WTC11 (cell line): ENCODE data around the gene NWD2. TPM values are rescaled to one million over a fixed set of nuclear protein-coding genes. Genes with fewer than 3 reads are reported as not detected.

Experiments used
- ATAC-seq: fragments of 200-7000 bp; cut with Tn5 transposase; 2 replicates; pipeline ENCODE4 v1.10.0; 2021; ENCODE audit warnings: mild to moderate bottlenecking, moderate library complexity
- CTCF ChIA-PET: fragments of 300-600 bp; sonication (Branson Sonifier 250); formaldehyde crosslinking; loops from one replicate; lab custom pipeline; 2021; ENCODE audit warnings: antibody characterized with exemption; lab: Charles Lee
- POLR2A ChIA-PET: fragments of 350-600 bp; sonication (Branson Sonifier 250); formaldehyde crosslinking; loops from one replicate; lab custom pipeline; 2021; ENCODE audit warnings: antibody characterized with exemption; lab: Charles Lee
- DNase-seq: peaks from one replicate; pipeline ENCODE4 v3.0.0; 2021; ENCODE audit warnings: low spot score
- H3K27ac Mint-ChIP-seq: 2 replicates; pipeline ENCODE4 v1.8.0; 2021; ENCODE audit warnings: mixed read lengths
- H3K27me3 Mint-ChIP-seq: 2 replicates; pipeline ENCODE4 v1.8.0; 2021; ENCODE audit warnings: low read depth, mild to moderate bottlenecking, moderate library complexity, mixed read lengths
- H3K36me3 Mint-ChIP-seq: 2 replicates; pipeline ENCODE4 v1.8.0; 2021; ENCODE audit warnings: mixed read lengths
- H3K4me1 Mint-ChIP-seq: 2 replicates; pipeline ENCODE4 v1.8.0; 2022; ENCODE audit warnings: mixed read lengths
- H3K4me3 Mint-ChIP-seq: 2 replicates; pipeline ENCODE4 v1.8.0; 2021; ENCODE audit warnings: mild to moderate bottlenecking, moderate library complexity, mixed read lengths
- H3K9me3 Mint-ChIP-seq: 2 replicates; pipeline ENCODE4 v1.8.0; 2021; ENCODE audit warnings: mixed read lengths
- ETV6 ChIP-seq: sonication (generic); formaldehyde crosslinking; IDR thresholded peaks from 2 replicates; pipeline ENCODE4 v1.8.1; 2022; ENCODE audit warnings: mild to moderate bottlenecking, missing genetic modification reagents
- FOXK1 ChIP-seq: sonication (generic); formaldehyde crosslinking; IDR thresholded peaks from 2 replicates; pipeline ENCODE4 v1.8.0; 2022; ENCODE audit warnings: mild to moderate bottlenecking, moderate library complexity, missing genetic modification reagents
- GTF2I ChIP-seq: fragments of 250-450 bp; sonication (Bioruptor Pico); conservative IDR thresholded peaks from 2 replicates; pipeline ENCODE4 v1.4.0; 2021; ENCODE audit warnings: mild to moderate bottlenecking
- HMGA2 ChIP-seq: fragments of 250-450 bp; sonication (Bioruptor Pico); IDR thresholded peaks from 2 replicates; pipeline ENCODE4 v1.4.0; 2021; ENCODE audit warnings: mild to moderate bottlenecking, moderate library complexity
- JAZF1 ChIP-seq: fragments of 250-450 bp; sonication (Bioruptor Pico); IDR thresholded peaks from 2 replicates; pipeline ENCODE4 v1.9.0; 2021; ENCODE audit warnings: moderate library complexity, mild to moderate bottlenecking, inconsistent platforms
- MYBL2 ChIP-seq: sonication (generic); formaldehyde crosslinking; IDR thresholded peaks from 2 replicates; pipeline ENCODE4 v1.8.1; 2023; ENCODE audit warnings: mild to moderate bottlenecking, moderate library complexity, missing genetic modification reagents
- NFYB ChIP-seq: sonication (generic); formaldehyde crosslinking; conservative IDR thresholded peaks from 2 replicates; pipeline ENCODE4 v1.8.0; 2022; ENCODE audit warnings: low read depth, missing genetic modification reagents
- OVOL2 ChIP-seq: fragments of 250-450 bp; sonication (Bioruptor Pico); IDR thresholded peaks from 2 replicates; pipeline ENCODE4 v1.9.0; 2021; ENCODE audit warnings: mild to moderate bottlenecking, borderline replicate concordance
- SP1 ChIP-seq: sonication (generic); formaldehyde crosslinking; conservative IDR thresholded peaks from 2 replicates; pipeline ENCODE4 v1.8.1; 2022; ENCODE audit warnings: missing genetic modification reagents
- TEAD4 ChIP-seq: sonication (generic); formaldehyde crosslinking; IDR thresholded peaks from 2 replicates; pipeline ENCODE4 v1.8.0; 2022; ENCODE audit warnings: mild to moderate bottlenecking, missing genetic modification reagents
- total RNA-seq: library from RNA; stranded (reverse); gene quantifications from 3 replicates; pipeline ENCODE4 v1.2.3, GENCODE V29; 2021
- TF ChIP-seq, protein P1 (sequence below): fragments of 250-450 bp; sonication (Bioruptor Pico); IDR thresholded peaks from 2 replicates; pipeline ENCODE4 v1.9.0; 2021; ENCODE audit warnings: mild to moderate bottlenecking
- TF ChIP-seq, protein P2 (sequence below): sonication (generic); formaldehyde crosslinking; IDR thresholded peaks from 2 replicates; pipeline ENCODE4 v1.8.0; 2022; ENCODE audit warnings: mild to moderate bottlenecking, missing genetic modification reagents
- TF ChIP-seq, protein P3 (sequence below): fragments of 250-450 bp; sonication (Bioruptor Pico); IDR thresholded peaks from 2 replicates; pipeline ENCODE4 v1.9.0; 2021; ENCODE audit warnings: mild to moderate bottlenecking
- TF ChIP-seq, protein P4 (sequence below): sonication (generic); formaldehyde crosslinking; IDR thresholded peaks from 2 replicates; pipeline ENCODE4 v1.8.0; 2022; ENCODE audit warnings: mild to moderate bottlenecking, missing genetic modification reagents
- TF ChIP-seq, protein P5 (sequence below): fragments of 250-450 bp; sonication (Bioruptor Pico); IDR thresholded peaks from 2 replicates; pipeline ENCODE4 v2.1.2; 2022; ENCODE audit warnings: mild to moderate bottlenecking, moderate library complexity
- TF ChIP-seq, protein P6 (sequence below): sonication (generic); formaldehyde crosslinking; IDR thresholded peaks from 2 replicates; pipeline ENCODE4 v1.8.1; 2023; ENCODE audit warnings: mild to moderate bottlenecking, missing genetic modification reagents, moderate library complexity
- TF ChIP-seq, protein P7 (sequence below): sonication (generic); formaldehyde crosslinking; IDR thresholded peaks from 2 replicates; pipeline ENCODE4 v1.8.1; 2022; ENCODE audit warnings: mild to moderate bottlenecking, missing genetic modification reagents, moderate library complexity, borderline replicate concordance
- TF ChIP-seq, protein P8 (sequence below): sonication (generic); formaldehyde crosslinking; IDR thresholded peaks from 2 replicates; pipeline ENCODE4 v1.8.1; 2023; ENCODE audit warnings: mild to moderate bottlenecking, missing genetic modification reagents
- TF ChIP-seq, protein P9 (sequence below): fragments of 200-600 bp; IDR thresholded peaks from 2 replicates; pipeline ENCODE4 v1.8.0; 2022; ENCODE audit warnings: antibody characterized with exemption

Gene NWD2
- total RNA-seq, 1 experiment from 2014 or later, result 0.07 TPM

DNA sequence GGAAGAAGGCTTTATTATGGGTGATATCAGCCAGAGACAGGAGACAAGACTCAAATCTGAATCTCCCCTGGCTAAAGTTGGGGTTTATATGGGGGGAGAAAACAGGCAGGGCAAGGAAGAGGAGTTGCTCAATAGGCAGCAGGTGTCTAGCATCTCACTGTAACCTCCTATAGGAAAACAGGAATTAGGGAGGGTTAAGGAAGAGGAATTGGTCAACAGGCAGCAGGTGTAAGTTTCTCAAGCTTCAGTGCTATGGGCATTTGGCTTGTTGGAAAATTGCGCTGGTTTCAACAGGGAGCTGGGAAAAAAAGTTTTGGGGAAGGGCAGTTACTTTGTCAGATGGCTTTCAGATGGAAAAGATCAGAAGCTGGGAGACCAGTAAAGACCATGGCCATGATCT is 206.4 kb downstream of the NWD2 start:
- DNase-seq (no peak), ATAC-seq (no peak)
- no peak overlapping the region for H3K4me3 Mint-ChIP-seq
- POLR2A ChIA-PET, result no interaction called here
- TF ChIP-seq HMGA2 (CRISPR knock-in tag) (no peak), JAZF1 (CRISPR knock-in tag) (no peak), TEAD4 (no peak), FOXK1 (CRISPR knock-in tag) (no peak), NFYB (CRISPR knock-in tag) (no peak), SP1 (no peak), MYBL2 (CRISPR knock-in tag) (no peak), ETV6 (CRISPR knock-in tag) (no peak), GTF2I (no peak), OVOL2 (CRISPR knock-in tag) (no peak)
- TF ChIP-seq, protein P1, sequence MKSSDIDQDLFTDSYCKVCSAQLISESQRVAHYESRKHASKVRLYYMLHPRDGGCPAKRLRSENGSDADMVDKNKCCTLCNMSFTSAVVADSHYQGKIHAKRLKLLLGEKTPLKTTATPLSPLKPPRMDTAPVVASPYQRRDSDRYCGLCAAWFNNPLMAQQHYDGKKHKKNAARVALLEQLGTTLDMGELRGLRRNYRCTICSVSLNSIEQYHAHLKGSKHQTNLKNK (CRISPR knock-in tag), result no peak
- TF ChIP-seq, protein P2, sequence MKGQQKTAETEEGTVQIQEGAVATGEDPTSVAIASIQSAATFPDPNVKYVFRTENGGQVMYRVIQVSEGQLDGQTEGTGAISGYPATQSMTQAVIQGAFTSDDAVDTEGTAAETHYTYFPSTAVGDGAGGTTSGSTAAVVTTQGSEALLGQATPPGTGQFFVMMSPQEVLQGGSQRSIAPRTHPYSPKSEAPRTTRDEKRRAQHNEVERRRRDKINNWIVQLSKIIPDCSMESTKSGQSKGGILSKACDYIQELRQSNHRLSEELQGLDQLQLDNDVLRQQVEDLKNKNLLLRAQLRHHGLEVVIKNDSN (CRISPR knock-in tag), result no peak
- TF ChIP-seq, protein P3, sequence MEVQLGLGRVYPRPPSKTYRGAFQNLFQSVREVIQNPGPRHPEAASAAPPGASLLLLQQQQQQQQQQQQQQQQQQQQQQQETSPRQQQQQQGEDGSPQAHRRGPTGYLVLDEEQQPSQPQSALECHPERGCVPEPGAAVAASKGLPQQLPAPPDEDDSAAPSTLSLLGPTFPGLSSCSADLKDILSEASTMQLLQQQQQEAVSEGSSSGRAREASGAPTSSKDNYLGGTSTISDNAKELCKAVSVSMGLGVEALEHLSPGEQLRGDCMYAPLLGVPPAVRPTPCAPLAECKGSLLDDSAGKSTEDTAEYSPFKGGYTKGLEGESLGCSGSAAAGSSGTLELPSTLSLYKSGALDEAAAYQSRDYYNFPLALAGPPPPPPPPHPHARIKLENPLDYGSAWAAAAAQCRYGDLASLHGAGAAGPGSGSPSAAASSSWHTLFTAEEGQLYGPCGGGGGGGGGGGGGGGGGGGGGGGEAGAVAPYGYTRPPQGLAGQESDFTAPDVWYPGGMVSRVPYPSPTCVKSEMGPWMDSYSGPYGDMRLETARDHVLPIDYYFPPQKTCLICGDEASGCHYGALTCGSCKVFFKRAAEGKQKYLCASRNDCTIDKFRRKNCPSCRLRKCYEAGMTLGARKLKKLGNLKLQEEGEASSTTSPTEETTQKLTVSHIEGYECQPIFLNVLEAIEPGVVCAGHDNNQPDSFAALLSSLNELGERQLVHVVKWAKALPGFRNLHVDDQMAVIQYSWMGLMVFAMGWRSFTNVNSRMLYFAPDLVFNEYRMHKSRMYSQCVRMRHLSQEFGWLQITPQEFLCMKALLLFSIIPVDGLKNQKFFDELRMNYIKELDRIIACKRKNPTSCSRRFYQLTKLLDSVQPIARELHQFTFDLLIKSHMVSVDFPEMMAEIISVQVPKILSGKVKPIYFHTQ (CRISPR knock-in tag), result no peak
- TF ChIP-seq, protein P4, sequence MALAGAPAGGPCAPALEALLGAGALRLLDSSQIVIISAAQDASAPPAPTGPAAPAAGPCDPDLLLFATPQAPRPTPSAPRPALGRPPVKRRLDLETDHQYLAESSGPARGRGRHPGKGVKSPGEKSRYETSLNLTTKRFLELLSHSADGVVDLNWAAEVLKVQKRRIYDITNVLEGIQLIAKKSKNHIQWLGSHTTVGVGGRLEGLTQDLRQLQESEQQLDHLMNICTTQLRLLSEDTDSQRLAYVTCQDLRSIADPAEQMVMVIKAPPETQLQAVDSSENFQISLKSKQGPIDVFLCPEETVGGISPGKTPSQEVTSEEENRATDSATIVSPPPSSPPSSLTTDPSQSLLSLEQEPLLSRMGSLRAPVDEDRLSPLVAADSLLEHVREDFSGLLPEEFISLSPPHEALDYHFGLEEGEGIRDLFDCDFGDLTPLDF (CRISPR knock-in tag), result no peak
- TF ChIP-seq, protein P5, sequence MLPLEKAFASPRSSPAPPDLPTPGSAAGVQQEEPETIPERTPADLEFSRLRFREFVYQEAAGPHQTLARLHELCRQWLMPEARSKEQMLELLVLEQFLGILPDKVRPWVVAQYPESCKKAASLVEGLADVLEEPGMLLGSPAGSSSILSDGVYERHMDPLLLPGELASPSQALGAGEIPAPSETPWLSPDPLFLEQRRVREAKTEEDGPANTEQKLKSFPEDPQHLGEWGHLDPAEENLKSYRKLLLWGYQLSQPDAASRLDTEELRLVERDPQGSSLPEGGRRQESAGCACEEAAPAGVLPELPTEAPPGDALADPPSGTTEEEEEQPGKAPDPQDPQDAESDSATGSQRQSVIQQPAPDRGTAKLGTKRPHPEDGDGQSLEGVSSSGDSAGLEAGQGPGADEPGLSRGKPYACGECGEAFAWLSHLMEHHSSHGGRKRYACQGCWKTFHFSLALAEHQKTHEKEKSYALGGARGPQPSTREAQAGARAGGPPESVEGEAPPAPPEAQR, result no peak
- TF ChIP-seq, protein P6, sequence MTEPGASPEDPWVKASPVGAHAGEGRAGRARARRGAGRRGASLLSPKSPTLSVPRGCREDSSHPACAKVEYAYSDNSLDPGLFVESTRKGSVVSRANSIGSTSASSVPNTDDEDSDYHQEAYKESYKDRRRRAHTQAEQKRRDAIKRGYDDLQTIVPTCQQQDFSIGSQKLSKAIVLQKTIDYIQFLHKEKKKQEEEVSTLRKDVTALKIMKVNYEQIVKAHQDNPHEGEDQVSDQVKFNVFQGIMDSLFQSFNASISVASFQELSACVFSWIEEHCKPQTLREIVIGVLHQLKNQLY (CRISPR knock-in tag), result no peak
- TF ChIP-seq, protein P7, sequence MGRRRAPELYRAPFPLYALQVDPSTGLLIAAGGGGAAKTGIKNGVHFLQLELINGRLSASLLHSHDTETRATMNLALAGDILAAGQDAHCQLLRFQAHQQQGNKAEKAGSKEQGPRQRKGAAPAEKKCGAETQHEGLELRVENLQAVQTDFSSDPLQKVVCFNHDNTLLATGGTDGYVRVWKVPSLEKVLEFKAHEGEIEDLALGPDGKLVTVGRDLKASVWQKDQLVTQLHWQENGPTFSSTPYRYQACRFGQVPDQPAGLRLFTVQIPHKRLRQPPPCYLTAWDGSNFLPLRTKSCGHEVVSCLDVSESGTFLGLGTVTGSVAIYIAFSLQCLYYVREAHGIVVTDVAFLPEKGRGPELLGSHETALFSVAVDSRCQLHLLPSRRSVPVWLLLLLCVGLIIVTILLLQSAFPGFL, result no peak
- TF ChIP-seq, protein P8, sequence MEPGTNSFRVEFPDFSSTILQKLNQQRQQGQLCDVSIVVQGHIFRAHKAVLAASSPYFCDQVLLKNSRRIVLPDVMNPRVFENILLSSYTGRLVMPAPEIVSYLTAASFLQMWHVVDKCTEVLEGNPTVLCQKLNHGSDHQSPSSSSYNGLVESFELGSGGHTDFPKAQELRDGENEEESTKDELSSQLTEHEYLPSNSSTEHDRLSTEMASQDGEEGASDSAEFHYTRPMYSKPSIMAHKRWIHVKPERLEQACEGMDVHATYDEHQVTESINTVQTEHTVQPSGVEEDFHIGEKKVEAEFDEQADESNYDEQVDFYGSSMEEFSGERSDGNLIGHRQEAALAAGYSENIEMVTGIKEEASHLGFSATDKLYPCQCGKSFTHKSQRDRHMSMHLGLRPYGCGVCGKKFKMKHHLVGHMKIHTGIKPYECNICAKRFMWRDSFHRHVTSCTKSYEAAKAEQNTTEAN (CRISPR knock-in tag), result no peak
- TF ChIP-seq, protein P9, sequence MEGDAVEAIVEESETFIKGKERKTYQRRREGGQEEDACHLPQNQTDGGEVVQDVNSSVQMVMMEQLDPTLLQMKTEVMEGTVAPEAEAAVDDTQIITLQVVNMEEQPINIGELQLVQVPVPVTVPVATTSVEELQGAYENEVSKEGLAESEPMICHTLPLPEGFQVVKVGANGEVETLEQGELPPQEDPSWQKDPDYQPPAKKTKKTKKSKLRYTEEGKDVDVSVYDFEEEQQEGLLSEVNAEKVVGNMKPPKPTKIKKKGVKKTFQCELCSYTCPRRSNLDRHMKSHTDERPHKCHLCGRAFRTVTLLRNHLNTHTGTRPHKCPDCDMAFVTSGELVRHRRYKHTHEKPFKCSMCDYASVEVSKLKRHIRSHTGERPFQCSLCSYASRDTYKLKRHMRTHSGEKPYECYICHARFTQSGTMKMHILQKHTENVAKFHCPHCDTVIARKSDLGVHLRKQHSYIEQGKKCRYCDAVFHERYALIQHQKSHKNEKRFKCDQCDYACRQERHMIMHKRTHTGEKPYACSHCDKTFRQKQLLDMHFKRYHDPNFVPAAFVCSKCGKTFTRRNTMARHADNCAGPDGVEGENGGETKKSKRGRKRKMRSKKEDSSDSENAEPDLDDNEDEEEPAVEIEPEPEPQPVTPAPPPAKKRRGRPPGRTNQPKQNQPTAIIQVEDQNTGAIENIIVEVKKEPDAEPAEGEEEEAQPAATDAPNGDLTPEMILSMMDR, result no peak
- no peaks in the 10 kb centered on the region for H3K36me3 Mint-ChIP-seq
- H3K27me3 Mint-ChIP-seq, result peaks cover 40% of the 10 kb centered on the region
- H3K27ac Mint-ChIP-seq, result no peak overlapping the region
- peaks cover 15% of the 10 kb centered on the region for H3K4me1 Mint-ChIP-seq
- no peaks in the 10 kb centered on the region for H3K9me3 Mint-ChIP-seq
- CTCF ChIA-PET, result no interaction called here
